Right lobe of liver (tissue), 5 donors: ENCODE data around the gene HECTD3. TPM values are rescaled to one million over a fixed set of nuclear protein-coding genes. Genes with fewer than 3 reads are reported as not detected.

Source experiments
- total RNA-seq, 6 experiments: library from RNA; depleted of rRNA in 2 of 6; stranded (reverse); fragments of >200 nt in 2 of 6; fragmentation: NEBNext Ultra II Directional in 3 of 6; extraction: Animal tissue kit (Norgen Biotek cat#: 25700) in 3 of 6; gene quantifications; one replicate each; pipeline versions ENCODE4 v1.1.0 to v1.2.4, GENCODE V29; 2016 to 2023
- donor health status: DM: no; HTN: no; CAD: no.
- donor health status: DM: no; HTN: no; CAD: no.
- donor health status: DM: no; HTN: yes; CAD: no.
- donor health status: DM: no; HTN: yes; CAD: no.

Gene HECTD3
- total RNA-seq, 6 experiments from 2014 or later = 26.8 to 38.2 (median 29.1) TPM

Other genes with a start within 250 kb of the HECTD3 start
- 100 to 1,000 TPM; 459 to 921 (median 519) TPM for gene RPS8, start 235.8 kb downstream of the HECTD3 start, total RNA-seq
- gene BEST4, start 223.2 kb downstream of the HECTD3 start, total RNA-seq = under 1 TPM in 2 of 6 experiments, not detected in 4; 0.13 to 0.32 TPM
- 1 to 10 TPM; 1.8 to 5.3 (median 3.6) TPM for gene PLK3, start 210.9 kb downstream of the HECTD3 start, total RNA-seq
- gene DYNLT4, start 204.0 kb downstream of the HECTD3 start, total RNA-seq = under 1 TPM in 1 of 6 experiments, not detected in 5; 0.26 TPM
- 1 to 10 TPM; 2.6 to 7.5 (median 5.3) TPM for gene BTBD19, start 202.8 kb downstream of the HECTD3 start, total RNA-seq
- gene PTCH2, start 168.1 kb downstream of the HECTD3 start, total RNA-seq = under 1 TPM; 0.19 to 0.68 (median 0.35) TPM
- gene EIF2B3, start 24.7 kb downstream of the HECTD3 start, total RNA-seq = 10 to 100 TPM; 12.0 to 29.1 (median 17.2) TPM
- 10 to 100 TPM; 57.8 to 92.8 (median 71.2) TPM for gene UROD, start 930 bp upstream of the HECTD3 start, total RNA-seq
- gene ZSWIM5, start 195.3 kb upstream of the HECTD3 start, total RNA-seq = under 1 TPM; 0.18 to 0.46 (median 0.31) TPM